ENCODE measurements around the gene ACTL10.
"Not testable (repeated sequence)": the region's sequence is repeated elsewhere in the genome, so short reads cannot be mapped to it uniquely, and the experiment has no call there.

ACTL10 gene

DNA sequence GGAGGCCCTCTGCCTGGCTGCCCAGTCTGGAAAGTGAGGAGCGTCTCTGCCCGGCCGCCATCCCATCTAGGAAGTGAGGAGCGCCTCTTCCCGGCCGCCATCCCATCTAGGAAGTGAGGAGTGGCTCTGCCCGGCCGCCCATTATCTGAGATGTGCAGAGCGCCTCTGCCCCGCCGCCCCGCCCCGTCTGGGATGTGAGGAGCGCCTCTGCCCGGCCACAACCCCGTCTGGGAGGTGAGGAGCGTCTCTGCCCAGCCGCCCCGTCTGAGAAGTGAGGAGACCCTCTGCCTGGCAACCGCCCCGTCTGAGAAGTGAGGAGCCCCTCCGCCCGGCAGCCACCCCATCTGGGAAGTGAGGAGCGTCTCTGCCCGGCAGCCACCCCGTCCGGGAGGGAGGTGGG is 32.2 kb downstream of the ACTL10 start:
- DNase-seq = not testable (repeated sequence)

GRCh38 chr20:33700696-33701441 is 34.1 kb downstream of the ACTL10 start:
- not testable (repeated sequence) for DNase-seq

- DNase-seq = no peak
These were observed 35.1 kb downstream of the ACTL10 start for GRCh38 chr20:33701629-33702450.

- no peak for DNase-seq
These were observed 36.1 kb downstream of the ACTL10 start for GRCh38 chr20:33702861-33703260.

GRCh38 chr20:33703498-33704137 is 36.9 kb downstream of the ACTL10 start:
- no peak for DNase-seq

DNA sequence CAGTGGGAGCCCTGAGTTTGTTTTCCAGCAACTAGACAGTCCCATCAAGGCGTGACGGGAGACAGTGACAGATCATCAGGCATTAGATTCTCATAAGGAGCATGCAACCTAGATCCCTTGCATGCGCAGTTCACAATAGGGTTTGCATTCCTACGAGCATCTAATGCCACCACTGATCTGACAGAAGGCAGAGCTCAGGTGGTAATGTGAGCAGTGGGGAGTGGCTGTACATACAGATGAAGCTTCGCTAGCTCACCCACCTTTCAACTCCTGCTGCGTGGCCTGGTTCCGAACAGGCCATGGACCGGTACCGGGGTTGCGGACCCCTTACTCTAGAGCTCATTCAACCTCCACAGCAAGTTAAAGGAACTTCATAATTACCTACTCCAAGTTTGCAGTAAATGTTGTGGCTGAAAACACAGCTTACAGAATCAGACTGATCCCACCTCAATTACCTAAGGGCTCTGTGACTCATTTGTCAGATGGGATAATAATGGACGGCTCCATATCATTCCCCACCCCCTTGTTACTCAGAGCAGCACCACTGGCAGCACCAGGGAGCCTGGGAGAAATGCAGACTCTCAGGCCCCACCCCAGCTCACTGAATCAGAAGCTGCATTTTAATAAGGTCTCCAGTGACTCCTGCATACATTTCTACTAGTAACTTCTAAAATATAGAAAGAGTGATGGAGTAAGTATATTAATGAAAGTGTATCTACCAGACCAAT is 37.6 kb downstream of the ACTL10 start:
- DNase-seq = no peak

DNA sequence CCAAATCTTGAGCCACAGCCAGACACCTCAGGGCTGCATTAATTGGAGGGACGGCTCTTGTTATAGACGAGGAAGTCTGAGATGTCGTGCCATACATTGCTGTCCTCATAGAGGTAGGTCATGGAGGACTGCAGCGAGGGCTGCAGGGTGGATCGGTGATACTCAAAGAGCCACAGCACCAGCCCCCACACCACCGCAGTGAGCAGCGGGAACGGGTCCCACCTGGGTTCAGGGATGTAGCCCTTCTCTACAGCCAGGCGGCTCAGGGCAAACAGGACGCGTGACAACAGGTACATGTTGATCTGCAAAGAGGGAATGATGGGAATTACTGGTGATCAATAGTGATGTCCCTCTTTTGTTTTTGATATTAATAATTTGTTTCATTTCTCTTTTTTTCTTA is 40.9 kb downstream of the ACTL10 start:
- no peak for DNase-seq

DNA sequence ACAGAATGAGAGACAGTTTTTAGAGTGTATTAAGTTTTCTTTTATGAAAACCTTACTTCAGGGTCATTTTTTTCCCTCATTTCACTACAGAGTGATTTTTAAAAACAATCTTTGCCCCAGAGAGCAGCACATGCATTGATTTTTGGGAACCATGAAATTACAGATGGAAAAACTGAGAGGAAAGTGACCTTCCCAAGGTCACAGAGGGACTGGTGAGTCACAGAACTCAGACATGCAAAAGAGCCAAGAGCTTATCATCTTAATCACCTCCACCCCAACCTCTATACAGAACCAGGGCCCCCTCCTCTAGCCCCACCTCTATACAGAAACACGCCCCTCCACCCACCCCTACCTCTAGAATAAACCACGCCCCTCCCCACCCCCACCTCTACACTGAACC is 42.7 kb downstream of the ACTL10 start:
- no peak for DNase-seq

- DNase-seq = no peak
These were observed 43.3 kb downstream of the ACTL10 start for GRCh38 chr20:33709905-33710541.

- DNase-seq = no peak
These were observed 44.1 kb downstream of the ACTL10 start for GRCh38 chr20:33710681-33711445.

DNA sequence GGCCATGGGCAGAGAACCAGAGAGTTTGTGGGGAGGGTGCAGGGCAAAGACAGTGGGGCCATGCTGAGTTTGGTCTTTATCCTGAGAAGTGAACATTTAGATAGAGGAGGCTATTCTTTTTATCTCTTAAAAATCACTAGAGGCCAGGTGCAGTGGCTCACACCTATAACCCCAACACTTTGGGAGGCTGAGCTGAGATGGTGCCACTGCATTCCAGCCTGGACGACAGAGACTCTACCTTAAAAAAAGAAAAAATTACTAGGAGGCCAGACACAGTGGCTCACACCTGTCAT is 44.6 kb downstream of the ACTL10 start:
- DNase-seq = no peak

- no peak for DNase-seq
These were observed 47.2 kb downstream of the ACTL10 start for GRCh38 chr20:33713865-33714367.

DNA sequence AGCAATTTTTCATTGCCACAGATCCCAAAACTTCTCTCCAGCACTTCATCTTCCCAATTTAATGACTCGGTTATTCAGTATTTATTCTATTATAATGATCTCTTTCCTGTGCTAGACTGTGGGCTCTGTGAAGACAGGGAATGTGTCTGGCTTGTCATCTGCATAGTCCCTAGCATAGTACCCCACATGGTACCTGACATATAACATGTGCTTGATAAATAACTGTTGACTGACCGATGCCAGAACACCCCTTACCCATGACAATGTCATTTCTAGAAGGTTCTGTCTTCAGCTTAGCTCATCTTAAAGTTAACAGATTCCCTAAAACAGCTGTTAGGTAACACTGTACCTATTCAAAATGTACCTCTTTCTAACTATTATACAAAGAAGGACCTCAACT is 49.8 kb downstream of the ACTL10 start:
- DNase-seq = no peak
